Measurements from ENCODE around the gene ZNF785. TPM values are rescaled to one million over a fixed set of nuclear protein-coding genes. Genes with fewer than 3 reads are reported as not detected.
A peak's percentile ranks its signal among the peaks of the same experiment; 100 is the strongest.

ZNF785 gene
- total and polyA plus RNA-seq, 2 of the 13 experiments (the other 11 are each of a cell fraction or from before 2014, with no cell fraction given), result 0.01 TPM; not detected in 1

- TF ChIP-seq ZHX2 (IDR thresholded peaks at IDR 0.05; ENCODE audit: low read depth) (peak; percentile 63; the same call in 1 of the 2 replicates), ZHX2 (CRISPR knock-in tag; IDR thresholded peaks at IDR 0.05; ENCODE audit: borderline replicate concordance) (no peak), RNF2 (conservative IDR thresholded peaks at IDR 0.05; ENCODE audit: low read depth) (no peak), BORCS8-MEF2B (CRISPR knock-in tag; IDR thresholded peaks at IDR 0.05) (peak; percentile 91), ZBTB7B (CRISPR knock-in tag; IDR thresholded peaks at IDR 0.05) (peak; percentile 42; the same call in 1 of the 2 replicates), MEF2D (CRISPR knock-in tag; IDR thresholded peaks at IDR 0.05) (peak; percentile 73), XBP1 (CRISPR knock-in tag; IDR thresholded peaks at IDR 0.05) (0 out of 2 replicates have a peak, but pooled peaks have one; percentile 19), ZNF296 (CRISPR knock-in tag; conservative IDR thresholded peaks at IDR 0.05) (no peak), ZNF24 (IDR thresholded peaks at IDR 0.05) (no peak), ZNF558 (CRISPR knock-in tag; IDR thresholded peaks at IDR 0.05; ENCODE audit: borderline replicate concordance) (no peak; the same call in none of the 2 replicates), PCBP1 (IDR thresholded peaks at IDR 0.05; ENCODE audit: borderline replicate concordance, low read depth, low read length) (no peak), FOXP4 (CRISPR knock-in tag; IDR thresholded peaks at IDR 0.05) (0 out of 2 replicates have a peak, but pooled peaks have one; percentile 20), NFKB2 (CRISPR knock-in tag; IDR thresholded peaks at IDR 0.05; ENCODE audit: borderline replicate concordance) (no peak), ZNF207 (IDR thresholded peaks at IDR 0.05; ENCODE audit: borderline replicate concordance) (no peak), ZBTB8A (CRISPR knock-in tag; IDR thresholded peaks at IDR 0.05; ENCODE audit: borderline replicate concordance, low read depth) (no peak), ZKSCAN5 (CRISPR knock-in tag; IDR thresholded peaks at IDR 0.05) (no peak; the same call in 1 of the 2 replicates), EP300 (IDR thresholded peaks at IDR 0.05; ENCODE audit: low read depth in 2 of 2, low read length in 2 of 2) (no peak), EP300 (CRISPR knock-in tag; IDR thresholded peaks at IDR 0.05; ENCODE audit: borderline replicate concordance) (no peak), RCOR2 (CRISPR knock-in tag; IDR thresholded peaks at IDR 0.05) (no peak), ZMYM2 (CRISPR knock-in tag; IDR thresholded peaks at IDR 0.05) (no peak), ZNF639 (CRISPR knock-in tag; conservative IDR thresholded peaks at IDR 0.05) (peak; percentile 33; the same call in 1 of the 2 replicates)
Observed at GRCh38 chr16:30571445-30572322, 13.8 kb downstream of the ZNF785 start, which contains the start of gene ZNF688 (continued).
